B cell (primary cell): ENCODE data around the gene OCA2. TPM values are rescaled to one million over a fixed set of nuclear protein-coding genes. Genes with fewer than 3 reads are reported as not detected.

Experiments used
- ATAC-seq: fragments of 200-7000 bp; cut with Tn5 transposase; one replicate; pipeline ENCODE4 v1.10.0; 2021; ENCODE audit warnings: low read depth, mild to moderate bottlenecking, moderate number of reproducible peaks, moderate library complexity
- CTCF ChIA-PET: fragments of 350-600 bp; sonication (Branson Sonifier 250); formaldehyde crosslinking; loops from one replicate; lab custom pipeline; 2021; ENCODE audit warnings: antibody characterized with exemption, inconsistent platforms; lab: Charles Lee
- POLR2A ChIA-PET: fragments of 350-600 bp; sonication (Branson Sonifier 250); formaldehyde crosslinking; loops from one replicate; lab custom pipeline; 2021; ENCODE audit warnings: antibody characterized with exemption; lab: Charles Lee
- DNase-seq: peaks from one replicate; pipeline ENCODE4 v3.0.0; 2013
- H2AFZ ChIP-seq: 2 replicates; pipeline ENCODE4 v1.6.1; 2012; ENCODE audit warnings: mild to moderate bottlenecking, low read depth, low read length; ENCODE audit not compliant: insufficient read depth, poor library complexity, severe bottlenecking
- H3K27ac ChIP-seq, 2 donors: 1 replicate in 1 of 2; 2 replicates in 1 of 2; pipeline ENCODE4 v1.5.1; 2012 to 2013; ENCODE audit warnings: low read length in 2 of 2, mild to moderate bottlenecking in 2 of 2, moderate library complexity in 1 of 2
- H3K27me3 ChIP-seq, 4 experiments: fragments of 200-600 bp in 1 of 4; sonication (generic) in 1 of 4; replicated peaks in 1 of 4; 1 replicate in 2 of 4; 2 replicates in 2 of 4; pipeline versions ENCODE4 v1.6.1 to v1.7.0; 2013 to 2016; ENCODE audit warnings: low read length in 3 of 4, mild to moderate bottlenecking in 2 of 4, mixed read lengths in 1 of 4, moderate library complexity in 1 of 4; ENCODE audit not compliant: insufficient read depth in 4 of 4, control insufficient read depth in 3 of 4; ENCODE audit errors: control extremely low read depth in 1 of 4
- H3K36me3 ChIP-seq, 2 experiments: replicated peaks in 1 of 2; 1 replicate in 1 of 2; 2 replicates in 1 of 2; pipeline versions ENCODE4 v1.6.1 to v1.7.1; 2013; ENCODE audit warnings: low read length in 1 of 2; ENCODE audit not compliant: insufficient read depth in 2 of 2, control insufficient read depth in 1 of 2; ENCODE audit errors: control extremely low read depth in 1 of 2, extremely low read depth in 1 of 2
- H3K4me1 ChIP-seq, 2 donors: fragments of 200-600 bp in 1 of 2; sonication (generic) in 1 of 2; 1 replicate in 1 of 2; 2 replicates in 1 of 2; pipeline versions ENCODE4 v1.5.1 to v1.6.1; 2013 to 2017; ENCODE audit warnings: low read length in 2 of 2; ENCODE audit not compliant: control insufficient read depth in 2 of 2, insufficient read depth in 2 of 2
- H3K4me2 ChIP-seq: replicated peaks from 2 replicates; pipeline ENCODE3; 2012; ENCODE audit warnings: mild to moderate bottlenecking, low read depth, low read length; ENCODE audit not compliant: poor library complexity, severe bottlenecking
- H3K4me3 ChIP-seq, 5 experiments: fragments of 200-600 bp in 1 of 5; sonication (generic) in 1 of 5; 1 replicate in 3 of 5; 2 replicates in 2 of 5; pipeline versions ENCODE4 v1.5.1 to v1.7.0; 2011 to 2016; ENCODE audit warnings: low read length in 4 of 5, mild to moderate bottlenecking in 4 of 5, low read depth in 2 of 5, control low read depth in 1 of 5, moderate library complexity in 1 of 5; ENCODE audit not compliant: insufficient read depth in 1 of 5; ENCODE audit errors: control extremely low read depth in 1 of 5, extremely low read depth in 1 of 5
- H3K79me2 ChIP-seq: fragments of 200-600 bp; sonication (generic); one replicate; pipeline ENCODE4 v1.6.0; 2016; ENCODE audit warnings: low read length; ENCODE audit not compliant: control insufficient read depth, insufficient read depth
- H3K9ac ChIP-seq: fragments of 200-600 bp; sonication (generic); 2 replicates; pipeline ENCODE4 v1.6.1; 2017; ENCODE audit warnings: mild to moderate bottlenecking, low read length, moderate library complexity
- H3K9me3 ChIP-seq, 3 donors: one replicate each; pipeline versions ENCODE4 v1.6.1 to v1.7.1; 2013; ENCODE audit warnings: low read length in 2 of 3; ENCODE audit not compliant: control insufficient read depth in 2 of 3, insufficient read depth in 1 of 3; ENCODE audit errors: control extremely low read depth in 1 of 3
- H4K20me1 ChIP-seq: 2 replicates; pipeline ENCODE4 v1.6.0; 2012; ENCODE audit warnings: mild to moderate bottlenecking, low read length; ENCODE audit not compliant: insufficient read depth, control insufficient read depth, poor library complexity, severe bottlenecking
- H3K27ac Mint-ChIP-seq: one replicate; pipeline ENCODE4 v1.8.0; 2021; ENCODE audit warnings: mixed read lengths
- H3K27me3 Mint-ChIP-seq: one replicate; pipeline ENCODE4 v1.8.0; 2021; ENCODE audit warnings: mixed read lengths
- H3K4me1 Mint-ChIP-seq: one replicate; pipeline ENCODE4 v1.8.0; 2021; ENCODE audit warnings: mixed read lengths
- H3K4me3 Mint-ChIP-seq: one replicate; pipeline ENCODE4 v1.8.0; 2021; ENCODE audit warnings: mixed read lengths
- H3K9me3 Mint-ChIP-seq: one replicate; pipeline ENCODE4 v1.8.0; 2022; ENCODE audit warnings: mixed read lengths; ENCODE audit not compliant: insufficient read depth
- EZH2 ChIP-seq: IDR thresholded peaks from 2 replicates; pipeline ENCODE4 v1.6.1; 2012; ENCODE audit warnings: borderline replicate concordance, low read depth, mild to moderate bottlenecking, moderate library complexity, low read length; ENCODE audit not compliant: insufficient read depth, poor library complexity, severe bottlenecking
- whole genome bisulfite sequencing: methylation state at CpG from one replicate; pipeline ENCODE4 v1.1.5; 2013; ENCODE audit warnings: missing lambda C conversion rate; ENCODE audit not compliant: insufficient coverage; 5-methylcytosine and 5-hydroxymethylcytosine counted together
- intact Hi-C: fragments of 100-400 bp; cut with micrococcal nuclease; formaldehyde crosslinking; loops from one replicate; pipeline ENCODE4 v1.10.0; 2022
- polyA plus RNA-seq: library from polyadenylated mRNA; depleted of rRNA; stranded (reverse); fragments of >200 nt; gene quantifications from 2 replicates; pipeline ENCODE4 v1.2.3, GENCODE V29; 2012
- total RNA-seq, 2 donors: library from RNA; stranded (reverse); fragments of 120-200 nt in 1 of 2; gene quantifications; 1 replicate in 1 of 2; 2 replicates in 1 of 2; pipeline versions ENCODE4 v1.2.3 to v1.2.4, GENCODE V29; 2013 to 2022
- TF ChIP-seq, protein P1 (sequence below): fragments of 200-600 bp; IDR thresholded peaks from one replicate; pipeline ENCODE4 v1.8.0; 2022; ENCODE audit warnings: antibody characterized with exemption, mild to moderate bottlenecking

The OCA2 gene
- total and polyA plus RNA-seq, 2 donors (not counting 1 experiment from before 2014, with no cell fraction given), result 0.12 TPM; not detected in 1

DNA sequence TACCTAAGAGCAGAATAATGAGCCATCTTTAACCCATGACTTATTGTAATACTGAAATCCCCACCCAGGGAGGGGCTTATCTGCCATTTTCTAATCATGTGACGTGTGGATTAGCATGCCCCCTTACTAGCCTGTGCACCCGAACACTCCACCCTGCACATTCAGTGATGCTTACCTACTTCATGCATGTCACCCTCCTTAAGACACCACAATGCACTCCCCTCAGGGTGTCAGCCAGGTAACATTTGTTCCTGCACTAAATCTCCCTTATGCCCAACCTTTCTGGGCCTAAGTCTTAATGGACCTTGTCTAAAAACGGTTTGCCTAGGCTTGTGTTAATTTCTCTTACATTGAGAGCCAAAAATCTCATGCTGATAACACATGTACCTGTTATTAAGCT lies 336.6 kb downstream of the OCA2 start:
- Histone ChIP-seq H2AFZ (no peak overlapping the region), H3K4me1 (no peaks in the 10 kb centered on the region), H3K4me3 (no peak overlapping the region), H3K79me2 (no peaks in the 10 kb centered on the region), H3K9me3 (peaks cover 0 to 10% (median 3%) of the 10 kb centered on the region in 3 donors), H3K9ac (no peak overlapping the region), H3K4me2 (no peak overlapping the region), H4K20me1 (no peaks in the 10 kb centered on the region), H3K27ac (no peak overlapping the region), H3K36me3 (no peaks in the 10 kb centered on the region), H3K27me3 (peaks cover 0 to 3% (median 0%) of the 10 kb centered on the region in 4 experiments)
- DNase-seq, result no peak
- no peak overlapping the region for H3K27ac Mint-ChIP-seq
- H3K27me3 Mint-ChIP-seq, result no peaks in the 10 kb centered on the region
- H3K9me3 Mint-ChIP-seq, result no peaks in the 10 kb centered on the region
- no peaks in the 10 kb centered on the region for H3K4me1 Mint-ChIP-seq
- H3K4me3 Mint-ChIP-seq, result no peak overlapping the region
- ChIA-PET POLR2A (no interaction called here), CTCF (no interaction called here)
- WGBS, result 88% methylated on average over 2 of the region's 3 CpGs
- intact Hi-C loops, result no loop called here
- no peak for TF ChIP-seq EZH2
- TF ChIP-seq, protein P1, sequence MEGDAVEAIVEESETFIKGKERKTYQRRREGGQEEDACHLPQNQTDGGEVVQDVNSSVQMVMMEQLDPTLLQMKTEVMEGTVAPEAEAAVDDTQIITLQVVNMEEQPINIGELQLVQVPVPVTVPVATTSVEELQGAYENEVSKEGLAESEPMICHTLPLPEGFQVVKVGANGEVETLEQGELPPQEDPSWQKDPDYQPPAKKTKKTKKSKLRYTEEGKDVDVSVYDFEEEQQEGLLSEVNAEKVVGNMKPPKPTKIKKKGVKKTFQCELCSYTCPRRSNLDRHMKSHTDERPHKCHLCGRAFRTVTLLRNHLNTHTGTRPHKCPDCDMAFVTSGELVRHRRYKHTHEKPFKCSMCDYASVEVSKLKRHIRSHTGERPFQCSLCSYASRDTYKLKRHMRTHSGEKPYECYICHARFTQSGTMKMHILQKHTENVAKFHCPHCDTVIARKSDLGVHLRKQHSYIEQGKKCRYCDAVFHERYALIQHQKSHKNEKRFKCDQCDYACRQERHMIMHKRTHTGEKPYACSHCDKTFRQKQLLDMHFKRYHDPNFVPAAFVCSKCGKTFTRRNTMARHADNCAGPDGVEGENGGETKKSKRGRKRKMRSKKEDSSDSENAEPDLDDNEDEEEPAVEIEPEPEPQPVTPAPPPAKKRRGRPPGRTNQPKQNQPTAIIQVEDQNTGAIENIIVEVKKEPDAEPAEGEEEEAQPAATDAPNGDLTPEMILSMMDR, result no peak
- no peak for ATAC-seq

GRCh38 chr15:27757052-27757451 lies 342.1 kb downstream of the OCA2 start:
- DNase-seq (no peak), ATAC-seq (no peak)
- Histone ChIP-seq H3K79me2 (no peaks in the 10 kb centered on the region), H3K36me3 (no peaks in the 10 kb centered on the region), H3K9ac (no peak overlapping the region), H3K9me3 (peaks cover 0 to 4% (median 0%) of the 10 kb centered on the region in 3 donors), H3K27me3 (peaks cover 0 to 3% (median 0%) of the 10 kb centered on the region in 4 experiments), H4K20me1 (no peaks in the 10 kb centered on the region), H2AFZ (no peak overlapping the region), H3K4me3 (no peak overlapping the region), H3K27ac (no peak overlapping the region), H3K4me2 (no peak overlapping the region), H3K4me1 (no peaks in the 10 kb centered on the region)
- no CpG with 5 or more reads among the region's 1 CpG for WGBS
- no peaks in the 10 kb centered on the region for H3K4me1 Mint-ChIP-seq
- H3K27ac Mint-ChIP-seq, result no peak overlapping the region
- no peak overlapping the region for H3K4me3 Mint-ChIP-seq
- no peaks in the 10 kb centered on the region for H3K27me3 Mint-ChIP-seq
- CTCF ChIA-PET, result no interaction called here
- POLR2A ChIA-PET, result no interaction called here
- no peak for TF ChIP-seq EZH2
- TF ChIP-seq, protein P1, result no peak
- H3K9me3 Mint-ChIP-seq, result no peaks in the 10 kb centered on the region
- intact Hi-C loops, result no loop called here
